LNCAP (cell line): Measurements from ENCODE around the gene ARHGEF10L.

Source experiments
- CTCF ChIP-seq: fragments of 450-650 bp; IDR thresholded peaks from 2 replicates; pipeline ENCODE4 v1.5.1; 2017; ENCODE audit warnings: mild to moderate bottlenecking

The ARHGEF10L gene

GRCh38 chr1:17735793-17736192 lies 196.3 kb downstream of the ARHGEF10L start:
- TF ChIP-seq CTCF = no peak

GRCh38 chr1:17736625-17737024 lies 197.1 kb downstream of the ARHGEF10L start:
- no peak for TF ChIP-seq CTCF

GRCh38 chr1:17739050-17739449 lies 199.6 kb downstream of the ARHGEF10L start:
- no peak for TF ChIP-seq CTCF

GRCh38 chr1:17741052-17741451 lies 201.6 kb downstream of the ARHGEF10L start:
- TF ChIP-seq CTCF = no peak

- no peak for TF ChIP-seq CTCF
Observed at GRCh38 chr1:17742583-17742982, 203.1 kb downstream of the ARHGEF10L start.

GRCh38 chr1:17743008-17743647 lies 203.6 kb downstream of the ARHGEF10L start:
- no peak for TF ChIP-seq CTCF

- TF ChIP-seq CTCF = no peak
Observed at GRCh38 chr1:17743925-17744324, 204.4 kb downstream of the ARHGEF10L start.
